NCI-H2081 (cell line): Measurements from ENCODE around the gene ERRFI1.

Experiments used
- DNase-seq, 2 experiments: peaks; one replicate each; lab custom pipeline; 2025; lab: John Stamatoyannopoulos, UW

ERRFI1 gene

DNA sequence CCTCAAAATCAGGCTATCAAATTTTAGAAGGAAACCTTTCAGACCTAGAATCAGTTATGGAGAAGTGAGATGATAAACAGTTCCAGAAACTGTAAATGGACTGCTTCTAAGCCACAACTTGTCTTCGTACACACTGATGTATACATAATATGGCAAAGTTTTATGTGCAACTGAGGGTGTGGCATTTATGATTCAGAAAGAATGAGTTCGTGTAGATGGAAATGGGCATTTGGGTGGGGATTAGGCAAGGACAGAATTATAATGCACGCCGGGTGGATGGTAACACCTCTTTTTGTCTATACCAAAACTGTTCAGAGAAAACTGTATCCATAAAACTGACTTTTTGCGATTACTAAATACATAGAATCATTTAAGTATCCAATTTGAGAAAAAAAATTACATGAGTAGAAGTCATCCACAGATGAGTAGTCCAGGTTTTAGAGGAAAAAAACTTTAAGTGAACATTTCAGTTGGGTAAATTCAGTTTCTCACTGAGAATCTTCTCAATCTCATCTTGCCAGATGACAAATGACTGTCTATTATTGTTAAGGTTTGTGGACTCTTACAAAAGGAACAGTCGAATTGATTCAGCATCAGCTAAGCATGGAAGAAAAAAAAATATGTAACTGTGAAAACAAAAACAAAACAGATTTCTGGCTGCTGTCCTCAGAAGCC is 22.5 kb downstream of the ERRFI1 start:
- DNase-seq: no peak

DNA sequence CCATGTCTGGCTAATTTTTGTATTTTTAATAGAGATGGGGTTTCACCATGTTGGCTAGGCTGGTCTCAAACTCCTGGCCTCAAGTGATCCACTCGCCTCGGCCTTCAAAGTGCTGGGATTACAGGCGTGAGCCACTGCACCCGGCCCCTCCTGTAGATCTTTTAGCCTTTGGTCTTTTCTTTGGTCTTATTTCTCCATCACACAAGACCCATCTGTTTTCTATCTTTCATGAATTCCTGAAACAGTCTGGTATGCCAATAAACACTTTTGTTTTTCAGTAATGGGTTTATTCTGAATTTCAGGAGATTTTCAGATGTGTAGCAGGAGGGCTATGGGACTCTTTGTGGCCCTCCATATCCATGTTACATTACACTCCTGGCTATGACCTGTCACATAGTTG is 23.2 kb downstream of the ERRFI1 start:
- DNase-seq: no peak

DNA sequence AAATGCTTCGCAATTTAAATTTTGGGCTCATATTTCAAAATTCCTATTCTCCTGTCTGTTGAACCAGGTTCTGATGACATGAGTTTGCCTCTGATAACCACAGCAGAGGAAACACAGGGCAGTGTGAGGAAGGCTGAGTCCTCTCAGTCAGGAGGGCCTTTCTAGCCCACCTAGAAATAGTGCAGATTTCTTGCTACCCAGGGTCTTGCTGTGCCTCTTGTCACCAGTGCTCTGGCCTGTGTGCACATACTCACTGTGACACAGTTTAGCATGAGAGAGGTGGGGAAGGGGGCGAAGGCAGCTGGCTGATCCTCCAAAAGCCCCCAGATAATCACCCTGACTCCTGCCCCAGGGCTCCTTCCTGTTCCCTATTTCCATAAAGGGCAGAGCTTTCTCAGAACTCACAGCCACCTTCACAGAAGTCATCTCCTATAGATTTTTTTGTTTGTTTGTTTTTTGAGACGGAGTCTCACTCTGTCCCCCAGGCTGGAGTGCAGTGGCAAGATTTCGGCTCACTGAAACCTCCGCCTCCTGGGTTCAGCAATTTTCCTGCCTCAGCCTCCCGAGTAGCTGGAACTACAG is 23.7 kb downstream of the ERRFI1 start:
- no peak for DNase-seq

DNA sequence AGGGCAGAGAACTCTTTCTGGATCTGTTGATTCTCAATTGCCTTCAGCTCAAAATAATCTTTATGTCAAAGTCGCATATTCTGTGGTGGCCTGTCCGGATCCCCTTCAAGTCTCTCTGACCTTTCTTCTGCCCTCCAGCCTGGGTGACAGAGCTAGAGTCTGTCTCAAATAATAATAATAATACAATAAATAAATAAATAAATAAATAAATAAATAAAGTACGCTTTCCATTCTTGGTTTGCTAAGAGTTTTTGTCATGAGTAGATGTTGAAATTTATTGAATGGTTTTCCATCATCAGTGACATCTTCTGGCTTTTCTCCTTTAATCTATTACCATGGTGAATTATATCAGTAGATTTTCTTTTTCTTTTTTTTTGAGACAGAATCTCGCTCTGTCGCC is 30.7 kb downstream of the ERRFI1 start:
- no peak for DNase-seq

DNA sequence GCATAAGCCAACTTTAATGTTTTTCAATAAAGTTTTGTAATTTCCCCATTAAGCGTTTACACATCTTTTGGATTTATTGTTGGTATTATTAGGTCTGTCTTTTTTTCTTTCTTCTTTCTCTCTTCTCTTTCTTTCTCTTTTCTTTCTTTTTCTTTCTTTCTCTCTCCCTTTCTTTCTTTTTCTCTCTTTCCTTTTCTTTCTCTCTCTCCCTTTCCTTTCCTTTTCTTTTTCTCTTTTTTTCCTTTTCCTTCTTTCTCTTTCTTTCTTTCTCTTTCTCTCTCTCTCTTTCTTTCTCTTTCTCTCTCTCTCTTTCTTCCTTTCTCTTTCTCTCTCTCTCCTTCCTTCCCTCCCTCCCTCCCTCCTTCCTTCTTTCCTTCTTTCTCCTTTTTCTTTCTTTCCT is 31.3 kb downstream of the ERRFI1 start:
- no peak for DNase-seq

DNA sequence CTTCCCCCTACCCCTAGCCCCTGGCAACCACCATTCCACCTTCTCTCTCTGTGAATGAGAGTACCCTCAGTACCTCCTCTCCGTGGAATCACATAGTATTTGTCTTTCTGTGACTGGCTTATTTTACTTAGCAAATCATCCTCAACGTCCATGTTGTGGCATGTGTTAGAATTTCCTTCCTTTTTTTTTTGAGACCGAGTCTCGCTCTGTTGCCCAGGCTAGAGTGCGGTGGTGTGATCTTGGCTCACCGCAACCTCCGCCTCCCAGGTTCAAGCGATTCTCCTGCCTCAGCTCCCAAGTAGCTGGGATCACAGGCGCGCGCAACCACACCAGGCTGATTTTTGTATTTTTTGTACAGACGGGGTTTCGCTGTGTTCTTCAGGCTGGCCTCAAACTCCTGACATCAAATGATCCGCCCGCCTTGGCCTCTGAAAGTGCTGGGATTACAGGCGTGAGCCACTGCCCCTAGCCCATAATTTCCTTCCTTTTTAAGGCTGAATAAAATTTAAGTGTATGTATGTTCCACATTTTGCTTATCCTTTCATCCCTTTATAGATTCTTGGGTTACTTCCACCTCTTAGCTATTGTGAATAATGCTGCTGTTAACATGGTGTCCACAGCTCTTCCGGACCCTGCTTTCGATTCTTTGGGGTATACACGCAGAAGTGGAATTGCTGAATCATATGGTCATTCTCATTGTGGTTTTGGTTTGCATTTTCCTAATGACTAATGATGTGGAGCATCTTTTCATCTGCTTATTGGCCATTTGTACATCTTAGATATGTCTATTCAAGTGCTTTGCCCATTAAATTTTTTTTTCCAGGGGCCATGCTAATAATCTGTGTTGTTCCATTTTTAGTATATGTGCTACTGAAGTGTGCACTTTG is 32.3 kb downstream of the ERRFI1 start:
- DNase-seq: no peak

DNA sequence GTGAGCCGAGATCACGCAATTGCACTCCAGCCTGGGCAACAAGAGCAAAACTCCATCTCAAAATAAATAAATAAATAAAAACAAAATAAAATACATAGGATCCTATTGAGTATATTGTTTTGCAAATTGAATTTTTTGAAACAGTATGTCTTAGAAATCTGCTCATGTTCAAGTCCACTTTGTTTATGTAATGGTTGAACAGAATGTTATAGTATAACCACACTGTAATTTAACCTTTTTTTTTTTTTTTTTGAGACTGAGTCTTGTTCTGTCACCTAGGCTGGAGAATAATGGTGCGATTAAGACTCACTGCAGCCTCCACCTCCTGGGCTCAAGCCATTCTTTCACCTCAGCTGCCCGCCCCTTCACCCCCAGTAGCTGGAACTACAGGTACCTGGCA is 33.2 kb downstream of the ERRFI1 start:
- DNase-seq: no peak

DNA sequence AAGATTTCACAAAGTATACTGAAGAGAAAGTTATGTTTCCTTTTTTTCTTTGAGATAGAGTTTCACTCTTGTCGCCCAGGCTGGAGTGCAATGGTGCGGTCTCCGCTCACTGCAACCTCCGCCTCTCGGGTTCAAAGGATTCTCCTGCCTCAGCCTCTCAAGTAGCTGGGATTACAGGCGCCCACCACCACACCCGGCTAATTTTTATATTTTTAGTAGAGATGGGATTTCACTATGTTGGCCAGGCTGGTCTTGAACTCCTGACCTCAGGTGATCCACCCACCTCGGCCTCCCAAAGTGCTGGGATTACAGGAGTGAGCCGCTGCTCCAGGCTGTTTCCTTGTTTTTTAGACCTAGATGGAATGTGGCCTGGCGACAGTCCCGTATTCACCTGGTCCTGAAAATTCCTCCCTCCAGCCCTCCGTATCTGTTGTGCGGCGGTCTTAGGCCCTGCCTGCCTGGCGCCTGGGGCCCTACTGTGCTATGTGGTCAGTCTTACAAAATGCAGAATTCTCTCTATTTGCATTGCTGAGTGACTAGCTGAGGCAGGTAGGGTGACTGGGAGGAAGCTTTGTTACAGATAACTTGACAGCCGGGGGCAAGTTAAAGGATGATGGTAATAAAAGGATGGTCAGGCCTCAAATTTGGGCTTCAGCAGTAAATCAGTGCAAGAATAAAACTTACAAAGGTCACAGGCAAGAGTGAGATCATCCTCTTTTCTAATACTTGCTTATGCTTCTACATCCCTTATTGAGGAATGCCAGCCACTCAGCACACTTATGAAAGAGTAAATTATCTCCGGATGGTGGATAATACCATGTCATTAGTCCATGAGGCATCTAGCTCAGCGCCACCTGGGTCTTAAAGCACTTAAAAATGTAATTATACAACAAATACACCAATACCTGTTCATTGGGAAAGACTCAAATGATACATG is 34.3 kb downstream of the ERRFI1 start:
- DNase-seq: peak in 1 of 2 experiments; percentile 30

DNA sequence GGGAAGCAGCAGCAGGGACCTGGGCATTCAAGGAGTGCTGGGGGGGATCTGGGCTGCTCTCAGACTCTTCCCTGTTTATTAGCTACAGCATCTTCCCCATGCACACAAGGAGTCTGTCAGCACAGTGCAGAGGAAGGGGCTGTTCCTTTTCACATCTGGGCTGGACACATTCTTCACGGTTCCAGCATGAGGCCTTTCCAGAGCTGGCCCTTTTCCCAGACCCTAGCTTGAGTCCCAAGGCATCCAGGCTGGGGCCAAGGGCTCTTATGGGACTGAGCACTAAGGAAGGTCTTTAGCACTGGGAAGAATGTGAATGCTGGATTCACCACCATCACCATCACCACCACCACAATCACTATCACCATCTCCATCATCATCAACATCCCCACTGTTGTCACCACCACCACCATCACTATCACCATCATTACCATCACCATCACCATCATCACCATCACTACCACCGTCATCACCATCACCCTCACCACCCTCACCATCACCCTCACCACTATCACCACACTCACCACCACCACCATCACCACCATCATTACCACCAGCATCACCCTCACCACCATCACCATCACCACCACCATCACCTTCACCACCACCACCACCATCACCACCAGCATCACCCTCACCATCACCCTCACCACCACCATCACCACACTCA is 36.2 kb downstream of the ERRFI1 start:
- DNase-seq: no peak

DNA sequence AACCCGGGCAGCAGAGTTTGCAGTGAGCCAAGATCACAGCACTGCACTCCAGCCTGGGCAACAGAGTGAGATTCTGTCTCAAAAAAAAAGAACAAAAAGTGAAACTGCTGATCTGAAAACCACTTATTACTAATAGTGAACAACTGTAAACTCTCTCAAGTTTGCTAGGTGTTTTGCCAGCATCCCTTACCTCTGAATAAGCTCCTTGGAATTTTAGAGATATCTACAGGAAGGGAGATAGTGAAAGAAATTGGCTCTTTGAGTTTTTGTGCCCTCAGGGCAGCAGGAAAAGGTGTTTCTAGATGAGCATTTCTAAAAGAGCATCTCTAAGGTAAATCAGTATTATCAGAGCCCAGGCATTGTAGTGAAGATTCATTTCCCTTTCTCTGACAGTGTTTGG is 37.5 kb downstream of the ERRFI1 start:
- no peak for DNase-seq

DNA sequence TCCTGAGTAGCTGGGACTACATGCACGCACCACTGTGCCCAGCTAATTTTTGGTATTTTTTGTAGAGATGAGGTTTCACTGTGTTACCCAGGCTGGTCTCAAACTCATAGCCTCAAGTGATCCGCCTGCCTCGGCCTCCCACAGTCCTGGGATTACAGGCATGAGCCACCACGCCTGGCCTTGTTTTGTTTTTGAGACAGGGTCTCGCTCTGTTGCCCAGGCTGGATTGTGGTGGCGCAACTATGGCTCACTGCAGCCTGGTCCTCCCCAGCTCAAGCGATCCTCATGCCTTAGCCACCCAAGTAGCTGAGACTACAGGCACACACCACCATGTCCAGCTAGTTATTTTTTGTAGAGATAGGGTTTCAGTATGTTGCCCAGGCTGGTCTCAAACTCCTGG is 38.6 kb downstream of the ERRFI1 start:
- DNase-seq: no peak

DNA sequence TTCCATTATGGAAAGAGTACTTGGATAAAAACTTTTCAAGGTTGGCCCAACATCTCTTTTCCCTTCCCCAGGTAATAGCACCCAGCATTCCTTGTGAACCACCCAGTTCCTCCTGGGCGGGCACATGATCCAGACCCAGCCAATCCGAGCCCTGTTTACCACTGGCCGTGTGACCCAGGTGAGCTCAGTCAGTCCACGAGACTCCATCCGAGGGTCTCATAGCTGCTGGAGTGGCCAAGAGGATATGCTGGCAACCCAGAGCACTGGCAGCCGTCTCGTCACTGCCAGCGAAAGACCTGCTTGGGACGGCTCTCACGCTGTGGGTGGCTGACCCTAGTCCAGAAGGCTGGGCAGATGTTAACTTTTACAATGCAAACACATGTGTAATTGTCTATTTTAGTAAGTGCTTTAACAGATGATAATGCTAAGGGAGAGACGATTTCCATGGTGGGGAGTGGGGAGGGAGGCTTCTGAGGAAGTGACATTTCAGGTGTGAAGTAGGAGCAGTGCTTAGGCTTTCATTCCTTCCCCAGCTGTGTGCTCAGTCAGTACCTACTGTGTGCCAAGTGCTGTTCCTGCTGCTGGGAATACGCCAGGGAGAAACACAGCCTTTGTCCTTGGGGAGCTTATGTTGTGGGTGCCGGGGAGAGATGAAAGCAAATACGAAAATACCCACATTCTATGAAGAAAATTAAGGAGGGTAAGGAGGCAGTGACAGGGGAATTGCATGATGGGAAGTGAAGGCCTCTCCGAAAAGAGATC is 40.1 kb downstream of the ERRFI1 start:
- no peak for DNase-seq

DNA sequence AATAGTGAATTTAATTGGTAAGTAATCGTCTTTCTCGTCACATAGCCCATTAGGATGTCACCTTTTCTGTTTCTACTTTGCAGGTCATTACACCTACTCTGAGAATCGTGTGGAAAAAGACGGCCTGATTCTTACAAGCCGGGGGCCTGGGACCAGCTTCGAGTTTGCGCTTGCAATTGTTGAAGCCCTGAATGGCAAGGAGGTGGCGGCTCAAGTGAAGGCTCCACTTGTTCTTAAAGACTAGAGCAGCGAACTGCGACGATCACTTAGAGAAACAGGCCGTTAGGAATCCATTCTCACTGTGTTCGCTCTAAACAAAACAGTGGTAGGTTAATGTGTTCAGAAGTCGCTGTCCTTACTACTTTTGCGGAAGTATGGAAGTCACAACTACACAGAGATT is 41.3 kb downstream of the ERRFI1 start:
- no peak for DNase-seq

DNA sequence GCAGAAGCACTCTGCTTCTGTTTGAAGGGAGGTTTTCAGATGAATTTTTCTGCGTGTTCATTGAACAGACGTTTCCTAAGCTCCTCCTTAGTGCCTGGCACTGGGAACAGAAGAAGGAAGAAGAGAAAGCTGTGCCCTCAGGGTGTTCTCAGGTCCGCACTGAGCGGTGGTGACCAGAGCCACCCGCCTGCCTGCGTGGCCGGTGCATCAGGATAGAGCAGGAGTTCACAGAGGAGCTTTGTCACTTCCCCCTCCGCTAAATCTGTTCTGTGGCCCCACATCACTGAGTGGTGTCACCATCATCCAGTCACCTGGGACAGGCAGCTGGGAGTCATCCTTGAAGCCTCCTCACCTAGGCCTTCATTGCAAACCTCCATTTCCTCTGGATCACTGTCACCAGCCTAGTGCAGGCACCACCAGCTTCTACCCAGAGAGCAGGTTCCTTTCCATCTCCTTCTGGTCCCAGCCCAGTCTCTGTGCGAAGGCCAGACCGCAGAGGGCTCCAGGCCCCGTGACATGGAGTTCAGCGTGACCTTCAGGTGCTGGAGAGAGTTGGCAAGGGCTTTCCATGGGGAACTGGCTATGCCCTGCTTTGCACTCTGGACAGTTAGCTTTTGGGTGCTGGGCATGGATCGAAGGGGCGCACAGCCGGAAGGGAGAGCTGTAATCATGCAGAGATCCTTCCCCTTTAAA is 42.9 kb downstream of the ERRFI1 start:
- no peak for DNase-seq

DNA sequence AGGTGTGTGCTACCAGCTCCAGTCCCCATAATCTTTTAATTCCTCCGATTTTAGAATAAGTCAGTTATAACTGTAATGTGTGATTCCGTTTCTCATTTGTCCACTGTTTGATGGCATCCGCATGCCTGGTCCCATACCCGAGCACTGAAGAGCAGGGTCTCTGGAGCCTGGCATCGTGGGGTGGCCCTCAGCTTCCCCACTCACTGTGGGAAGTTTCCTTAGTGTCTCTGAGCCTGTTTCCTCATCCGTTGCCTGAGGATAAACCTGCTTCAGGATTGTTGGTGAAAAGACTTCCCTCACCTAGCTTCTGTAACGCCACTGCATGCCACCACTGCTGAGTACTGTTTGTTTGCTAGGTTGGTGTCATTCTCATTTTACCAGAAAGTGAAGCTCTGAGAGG is 45.1 kb downstream of the ERRFI1 start:
- no peak for DNase-seq

DNA sequence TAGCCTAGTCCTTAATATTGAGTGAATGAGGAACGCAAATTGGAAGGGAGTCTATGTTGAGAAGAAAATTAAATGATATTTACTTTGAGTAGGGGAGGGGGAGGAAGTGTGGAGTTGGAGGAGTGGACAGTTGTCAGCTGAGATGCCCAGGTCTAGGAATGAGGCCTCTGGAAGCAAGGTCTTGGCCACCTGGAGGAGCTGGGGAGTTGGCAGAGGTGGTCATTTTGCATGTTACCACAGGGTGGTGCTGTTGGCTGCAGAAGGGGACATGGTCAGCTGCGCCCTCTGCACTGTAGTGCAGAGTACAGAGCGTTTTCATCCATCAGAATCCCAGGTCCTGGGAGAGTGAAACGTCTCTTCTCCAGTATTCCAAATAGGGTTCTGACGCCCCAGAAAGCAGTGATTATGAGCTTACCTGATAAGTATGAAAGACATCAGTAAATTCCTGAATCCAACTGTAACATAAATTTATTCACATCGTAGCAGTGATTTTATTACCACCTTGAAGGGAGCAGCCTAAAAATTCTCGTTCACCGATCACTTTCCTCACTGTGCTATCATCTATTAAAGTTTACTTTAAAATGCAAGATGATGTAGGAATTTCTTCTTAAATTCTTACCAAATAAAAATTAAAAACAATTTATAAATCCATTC is 50.8 kb downstream of the ERRFI1 start:
- DNase-seq: peak; percentile 74 to 79

DNA sequence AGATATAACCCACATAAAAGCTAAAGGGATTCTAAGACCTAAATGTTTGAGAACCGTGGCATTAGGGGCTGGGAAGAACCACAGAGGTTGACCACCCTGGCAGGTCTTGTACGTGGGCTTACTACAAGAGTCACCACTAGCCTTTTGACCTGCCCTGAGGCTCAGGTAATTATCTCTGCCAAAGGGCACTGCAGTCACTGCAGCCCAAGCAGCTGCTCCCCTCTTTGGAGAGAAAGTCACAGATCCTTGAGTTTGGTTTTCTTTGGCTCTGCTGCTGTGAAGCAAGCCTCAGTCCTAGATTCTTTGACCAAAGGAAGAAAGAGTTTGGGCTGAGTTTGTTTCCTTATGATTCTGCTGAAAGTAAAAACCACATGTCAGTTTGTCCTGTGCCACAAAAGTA is 53.0 kb downstream of the ERRFI1 start:
- no peak for DNase-seq

DNA sequence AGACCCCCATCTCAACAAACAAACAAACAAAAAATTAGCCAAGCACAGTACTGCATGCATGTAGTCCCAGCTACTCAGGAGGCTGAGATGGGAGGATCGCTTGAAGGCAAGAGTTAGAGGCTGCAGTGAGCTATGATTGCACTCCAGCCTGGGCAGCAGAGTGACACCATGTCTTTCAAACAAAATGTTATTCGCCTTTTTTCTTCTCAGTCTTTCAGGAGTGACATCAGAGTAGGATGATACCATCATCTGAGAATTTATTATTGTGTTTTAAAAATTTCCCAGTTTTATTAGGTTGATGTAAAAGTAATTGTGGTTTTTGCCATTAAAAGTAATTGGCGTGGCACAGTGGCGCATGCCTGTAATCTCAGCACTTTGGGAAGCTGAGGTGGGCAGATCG is 53.8 kb downstream of the ERRFI1 start:
- no peak for DNase-seq

DNA sequence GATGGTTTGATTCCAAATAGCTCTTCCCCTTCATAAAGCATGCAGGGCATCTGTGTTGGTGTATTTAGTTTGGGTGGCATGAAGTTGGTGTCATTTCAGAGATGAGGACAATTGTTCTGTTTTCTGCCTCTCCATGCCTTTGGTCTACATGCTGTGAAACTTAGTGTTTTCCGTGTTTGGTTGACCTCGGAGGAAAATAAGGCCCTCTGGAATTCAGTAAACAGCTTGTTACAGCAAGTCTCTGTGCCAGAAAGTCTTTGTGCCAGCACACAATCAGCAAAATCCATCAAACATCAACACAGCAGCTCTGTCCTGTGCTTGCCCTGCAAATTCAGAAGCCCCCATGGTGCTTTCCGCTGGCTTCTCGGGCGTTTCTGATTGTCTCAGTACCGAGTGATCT is 55.1 kb downstream of the ERRFI1 start:
- no peak for DNase-seq

DNA sequence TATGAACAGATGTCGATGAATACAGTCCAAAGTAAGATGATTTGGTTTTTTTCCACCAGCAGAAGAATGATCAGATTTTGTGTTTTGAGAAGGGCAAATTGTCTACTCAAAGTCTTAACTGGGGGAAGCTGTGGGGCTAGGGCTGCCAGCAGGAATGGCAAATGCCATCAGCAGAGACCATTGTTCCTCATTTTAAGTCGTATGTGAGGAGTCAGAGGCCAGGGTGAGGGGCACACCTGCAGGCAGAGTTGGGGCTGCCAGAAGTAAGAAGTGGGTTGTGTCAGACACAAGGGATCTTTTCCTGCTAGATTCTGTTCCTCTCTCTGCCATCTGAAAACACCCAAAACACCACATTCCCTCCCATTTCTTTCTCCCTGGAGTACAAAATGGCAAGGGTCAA is 55.9 kb downstream of the ERRFI1 start:
- no peak for DNase-seq
